Thyroid gland (tissue), 4 donors: ENCODE results near the gene PPP1R1A. TPM values are rescaled to one million over a fixed set of nuclear protein-coding genes. Genes with fewer than 3 reads are reported as not detected.

ENCODE experiments used
- DNase-seq, 2 donors: peaks; one replicate each; pipeline ENCODE4 v3.0.0-alpha.2; 2019
- H3K27ac ChIP-seq, 3 donors: fragments of 200-600 bp; sonication (generic); 1 replicate in 2 of 3; 2 replicates in 1 of 3; pipeline ENCODE4 v1.5.1; 2016 to 2019; ENCODE audit warnings: mild to moderate bottlenecking in 1 of 3, moderate library complexity in 1 of 3
- H3K27me3 ChIP-seq: fragments of 200-600 bp; sonication (generic); one replicate; pipeline ENCODE4 v1.5.1; 2019
- H3K36me3 ChIP-seq, 2 donors: fragments of 200-600 bp; sonication (generic); one replicate each; pipeline ENCODE4 v1.5.1; 2016 to 2019
- H3K4me1 ChIP-seq, 2 donors: fragments of 200-600 bp; sonication (generic); one replicate each; pipeline ENCODE4 v1.5.1; 2017 to 2019
- H3K4me3 ChIP-seq, 3 donors: fragments of 200-600 bp; sonication (generic); replicated peaks in 1 of 3; 1 replicate in 2 of 3; 2 replicates in 1 of 3; pipeline ENCODE4 v1.5.1; 2016; ENCODE audit warnings: mild to moderate bottlenecking in 1 of 3
- H3K9me3 ChIP-seq: fragments of 200-600 bp; sonication (generic); one replicate; pipeline ENCODE4 v1.5.1; 2017
- CTCF ChIP-seq, 6 experiments: fragments of 200-600 bp in 3 of 6; fragments of 450-650 bp in 3 of 6; sonication (generic) in 3 of 6; IDR thresholded peaks; one replicate each; pipeline ENCODE4 v1.5.1; 2016 to 2019; ENCODE audit warnings: antibody characterized with exemption in 6 of 6, mild to moderate bottlenecking in 2 of 6, inconsistent platforms in 1 of 6, moderate library complexity in 1 of 6
- POLR2A ChIP-seq, 2 donors: fragments of 450-650 bp; IDR thresholded peaks; one replicate each; pipeline ENCODE4 v1.6.1; 2017; ENCODE audit warnings: antibody characterized with exemption in 2 of 2, mild to moderate bottlenecking in 2 of 2, moderate library complexity in 1 of 2
- WGBS, 2 donors: methylation state at CpG; one replicate each; pipeline ENCODE4 v1.1.5; 2017; 5-methylcytosine and 5-hydroxymethylcytosine counted together
- intact Hi-C: fragments of 100-400 bp; cut with DNase I; formaldehyde crosslinking; loops from one replicate; pipeline ENCODE4 v1.15.1; 2023
- total RNA-seq, 4 donors: library from RNA; depleted of rRNA; stranded (reverse); fragments of >200 nt; gene quantifications; one replicate each; pipeline ENCODE4 v1.2.3, GENCODE V29; 2016

PPP1R1A gene
- total RNA-seq, 4 donors from 2014 or later = 1.2 to 4.6 (median 2.0) TPM

GRCh38 chr12:54588890-54589267, 420 bp upstream of the PPP1R1A start:
- no peaks in the 10 kb centered on the region for H3K36me3 ChIP-seq
- peak overlapping the region in 2 of 3 donors; percentile 30 to 55 for H3K4me3 ChIP-seq
- TF ChIP-seq POLR2A (IDR thresholded peaks at IDR 0.05) (no peak), CTCF (IDR thresholded peaks at IDR 0.05) (no peak)
- no peaks in the 10 kb centered on the region for H3K27me3 ChIP-seq
- intact Hi-C loops = no loop called here
- peaks cover 12 to 14% of the 10 kb centered on the region in 2 donors for H3K4me1 ChIP-seq
- no peak for DNase-seq
- no peaks in the 10 kb centered on the region for H3K9me3 ChIP-seq
- H3K27ac ChIP-seq = no peak overlapping the region
- WGBS, 2 donors = 21% methylated on average over 13 of the region's 13 CpGs

- Histone ChIP-seq H3K27me3 (no peaks in the 10 kb centered on the region), H3K36me3 (no peaks in the 10 kb centered on the region), H3K4me1 (peaks cover 12 to 14% of the 10 kb centered on the region in 2 donors), H3K27ac (no peak overlapping the region), H3K4me3 (peak overlapping the region in 1 of 3 donors; percentile 55), H3K9me3 (no peaks in the 10 kb centered on the region)
- DNase-seq = peak; percentile 60 to 63
- WGBS, 2 donors = 38 to 48% methylated on average over 5 of the region's 5 CpGs
- TF ChIP-seq CTCF (IDR thresholded peaks at IDR 0.05) = no peak
- no peak for TF ChIP-seq POLR2A (IDR thresholded peaks at IDR 0.05)
- intact Hi-C loops = no loop called here
Measured at GRCh38 chr12:54587315-54587873, 1.1 kb downstream of the PPP1R1A start.

GRCh38 chr12:54586620-54587019, 1.8 kb downstream of the PPP1R1A start:
- H3K27me3 ChIP-seq = no peaks in the 10 kb centered on the region
- DNase-seq = no peak
- no peak overlapping the region for H3K27ac ChIP-seq
- H3K4me3 ChIP-seq = no peak overlapping the region
- H3K4me1 ChIP-seq = peaks cover 12 to 14% of the 10 kb centered on the region in 2 donors
- intact Hi-C loops = no loop called here
- TF ChIP-seq CTCF (IDR thresholded peaks at IDR 0.05) (no peak), POLR2A (IDR thresholded peaks at IDR 0.05) (no peak)
- H3K9me3 ChIP-seq = no peaks in the 10 kb centered on the region
- H3K36me3 ChIP-seq = no peaks in the 10 kb centered on the region
- 90 to 95% methylated on average over 2 of the region's 2 CpGs for WGBS, 2 donors

GRCh38 chr12:54585243-54585642, 3.2 kb downstream of the PPP1R1A start:
- Histone ChIP-seq H3K4me1 (peaks cover 12 to 14% of the 10 kb centered on the region in 2 donors), H3K36me3 (no peaks in the 10 kb centered on the region), H3K27ac (no peak overlapping the region), H3K4me3 (no peak overlapping the region), H3K9me3 (no peaks in the 10 kb centered on the region), H3K27me3 (no peaks in the 10 kb centered on the region)
- intact Hi-C loops = no loop called here
- TF ChIP-seq POLR2A (IDR thresholded peaks at IDR 0.05) = no peak
- no peak for TF ChIP-seq CTCF (IDR thresholded peaks at IDR 0.05)
- DNase-seq = no peak
- 73 to 86% methylated on average over 2 of the region's 2 CpGs for WGBS, 2 donors

GRCh38 chr12:54584128-54584527, 4.3 kb downstream of the PPP1R1A start:
- DNase-seq = no peak
- Histone ChIP-seq H3K36me3 (no peaks in the 10 kb centered on the region), H3K4me3 (no peak overlapping the region), H3K9me3 (no peaks in the 10 kb centered on the region), H3K4me1 (peaks cover 12 to 14% of the 10 kb centered on the region in 2 donors), H3K27ac (no peak overlapping the region), H3K27me3 (no peaks in the 10 kb centered on the region)
- intact Hi-C loops = no loop called here
- 66 to 71% methylated on average over 9 of the region's 9 CpGs for WGBS, 2 donors
- TF ChIP-seq CTCF (IDR thresholded peaks at IDR 0.05) (no peak), POLR2A (IDR thresholded peaks at IDR 0.05) (no peak)
